IPS DF 4.7 (cell line): ENCODE measurements around the gene PLA2G4E.
A peak's percentile ranks its signal among the peaks of the same experiment; 100 is the strongest.

ENCODE experiments used
- DNase-seq: peaks from one replicate; pipeline ENCODE4 v3.0.0-alpha.2; 2013; ENCODE audit warnings: low spot score; ENCODE audit errors: extremely low read depth

The PLA2G4E gene, protein sequence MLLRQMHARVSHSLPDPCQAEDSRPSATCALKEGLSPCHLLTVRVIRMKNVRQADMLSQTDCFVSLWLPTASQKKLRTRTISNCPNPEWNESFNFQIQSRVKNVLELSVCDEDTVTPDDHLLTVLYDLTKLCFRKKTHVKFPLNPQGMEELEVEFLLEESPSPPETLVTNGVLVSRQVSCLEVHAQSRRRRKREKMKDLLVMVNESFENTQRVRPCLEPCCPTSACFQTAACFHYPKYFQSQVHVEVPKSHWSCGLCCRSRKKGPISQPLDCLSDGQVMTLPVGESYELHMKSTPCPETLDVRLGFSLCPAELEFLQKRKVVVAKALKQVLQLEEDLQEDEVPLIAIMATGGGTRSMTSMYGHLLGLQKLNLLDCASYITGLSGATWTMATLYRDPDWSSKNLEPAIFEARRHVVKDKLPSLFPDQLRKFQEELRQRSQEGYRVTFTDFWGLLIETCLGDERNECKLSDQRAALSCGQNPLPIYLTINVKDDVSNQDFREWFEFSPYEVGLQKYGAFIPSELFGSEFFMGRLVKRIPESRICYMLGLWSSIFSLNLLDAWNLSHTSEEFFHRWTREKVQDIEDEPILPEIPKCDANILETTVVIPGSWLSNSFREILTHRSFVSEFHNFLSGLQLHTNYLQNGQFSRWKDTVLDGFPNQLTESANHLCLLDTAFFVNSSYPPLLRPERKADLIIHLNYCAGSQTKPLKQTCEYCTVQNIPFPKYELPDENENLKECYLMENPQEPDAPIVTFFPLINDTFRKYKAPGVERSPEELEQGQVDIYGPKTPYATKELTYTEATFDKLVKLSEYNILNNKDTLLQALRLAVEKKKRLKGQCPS

DNA sequence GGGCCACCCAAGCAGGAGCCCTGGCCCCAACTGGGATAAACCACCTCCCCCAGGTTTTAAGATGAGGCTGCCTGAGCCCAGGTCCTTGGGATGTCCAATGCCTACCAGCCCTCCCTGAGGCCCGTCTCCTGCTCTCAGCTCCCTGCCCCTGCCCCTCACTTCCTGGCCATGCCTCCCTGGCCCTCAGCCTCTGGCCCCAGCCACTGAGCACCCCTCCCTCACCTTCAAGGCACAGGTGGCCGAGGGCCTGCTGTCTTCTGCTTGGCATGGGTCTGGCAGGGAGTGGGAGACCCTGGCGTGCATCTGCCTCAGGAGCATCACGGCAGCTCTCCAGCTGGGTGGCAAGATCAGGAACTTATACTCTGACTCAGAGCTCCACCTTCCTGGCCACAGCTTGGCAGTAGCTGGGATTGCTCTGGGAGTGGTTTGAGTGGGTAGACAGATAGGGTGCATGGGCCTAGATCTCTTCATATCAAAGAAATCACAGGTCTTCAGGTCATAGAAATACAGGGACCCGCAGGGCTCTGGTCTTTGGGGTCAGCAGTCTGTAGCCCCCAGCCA, at the start of gene PLA2G4E:
PLA2G4E (minus strand) TSS at position 330 of the 561 bp plus-strand sequence; CDS start at position 318, 12 bp downstream.
- no peak for DNase-seq

DNA sequence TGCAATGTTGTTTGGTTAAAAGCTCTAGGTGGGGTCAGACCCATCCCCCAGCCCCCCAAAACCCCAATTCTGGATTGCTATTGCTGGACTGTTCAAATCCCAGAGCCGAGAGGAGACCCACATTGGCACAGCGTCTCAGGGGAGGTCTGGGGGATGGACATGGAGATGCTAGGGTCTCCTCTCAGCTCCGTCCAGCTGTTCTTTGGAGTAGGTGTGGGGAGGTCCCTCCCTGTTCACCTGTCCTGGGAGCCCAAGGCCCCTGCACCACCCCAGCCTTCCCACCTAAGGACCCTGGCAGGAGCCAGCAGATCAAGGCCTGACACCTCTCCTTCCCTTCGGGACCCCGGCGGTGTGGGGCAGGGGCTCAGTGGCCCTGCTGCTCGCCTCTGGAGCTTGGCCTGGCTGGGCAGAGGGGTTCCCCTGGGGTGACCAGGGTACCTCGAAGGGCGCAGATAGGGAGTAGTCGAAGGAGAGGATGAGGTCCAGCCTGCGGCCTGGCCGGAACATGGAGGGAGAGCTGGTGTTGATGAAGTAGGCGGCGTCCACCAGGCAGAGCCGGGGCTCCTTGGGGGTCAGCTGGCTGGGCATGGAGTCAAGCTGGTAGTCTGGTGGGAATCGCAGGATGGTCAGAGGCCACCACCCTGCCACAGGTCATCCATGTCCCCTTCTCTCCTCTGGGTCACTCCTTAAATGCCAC, 49.6 kb upstream of the PLA2G4E start:
- no peak for DNase-seq

DNA sequence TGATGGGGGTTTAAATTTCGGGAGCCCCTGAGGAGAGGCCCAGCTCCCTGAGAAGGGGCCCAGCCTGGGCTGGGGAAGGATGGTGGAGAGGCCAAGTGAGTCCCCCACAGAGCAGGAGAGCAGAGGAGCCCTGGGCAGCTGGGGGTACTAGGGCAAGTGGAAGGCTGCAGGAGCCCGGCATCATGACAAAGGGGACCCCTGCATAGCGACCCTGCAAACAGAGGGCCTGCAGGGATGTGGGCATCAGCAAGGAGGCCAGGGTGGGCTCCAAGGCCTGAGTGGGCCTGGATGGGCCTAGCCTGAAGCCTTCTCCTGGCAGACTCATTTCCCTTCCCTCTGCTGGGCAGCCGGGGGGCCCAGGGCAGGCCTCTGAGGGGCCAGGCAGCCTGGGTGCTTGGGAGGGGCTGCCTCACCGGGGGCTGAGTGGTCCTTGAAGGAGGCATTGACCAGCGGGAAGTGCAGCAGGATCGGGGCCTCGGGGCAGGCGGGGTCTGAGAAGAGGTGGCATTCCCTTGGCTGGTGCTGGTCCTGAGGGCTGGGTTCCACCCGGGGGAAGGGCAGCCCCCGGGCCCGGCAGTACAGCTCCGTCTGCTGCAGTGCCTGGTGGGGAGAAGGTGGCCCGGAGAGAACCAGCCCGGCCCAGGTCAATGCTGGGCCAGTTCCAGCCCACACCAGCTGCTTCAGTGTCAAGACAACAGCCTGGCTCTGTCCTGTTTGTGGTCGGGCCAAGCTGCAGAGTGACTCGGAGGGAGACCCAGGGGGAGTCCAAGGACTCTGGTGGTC, 48.8 kb upstream of the PLA2G4E start:
- no peak for DNase-seq

DNA sequence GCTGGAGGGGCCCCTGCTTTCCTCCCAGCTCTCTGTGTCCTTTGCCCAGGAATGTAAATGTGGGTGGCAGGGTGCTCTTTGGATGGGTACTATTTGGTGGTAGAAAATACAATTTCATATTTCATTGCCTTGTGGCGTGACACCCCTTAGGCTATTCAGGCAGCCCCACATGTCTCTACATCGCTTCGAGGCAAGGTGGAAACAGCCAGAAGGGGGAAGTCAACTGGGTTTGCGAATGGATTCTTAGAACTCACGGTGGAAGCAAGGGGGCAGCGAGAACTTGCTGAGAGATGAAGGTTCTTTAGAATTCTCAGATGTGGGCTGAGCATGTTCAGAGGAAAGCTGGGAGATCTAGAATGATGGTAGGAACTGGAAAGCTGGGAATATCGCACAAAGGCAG, 48.2 kb upstream of the PLA2G4E start:
- DNase-seq, result no peak

DNA sequence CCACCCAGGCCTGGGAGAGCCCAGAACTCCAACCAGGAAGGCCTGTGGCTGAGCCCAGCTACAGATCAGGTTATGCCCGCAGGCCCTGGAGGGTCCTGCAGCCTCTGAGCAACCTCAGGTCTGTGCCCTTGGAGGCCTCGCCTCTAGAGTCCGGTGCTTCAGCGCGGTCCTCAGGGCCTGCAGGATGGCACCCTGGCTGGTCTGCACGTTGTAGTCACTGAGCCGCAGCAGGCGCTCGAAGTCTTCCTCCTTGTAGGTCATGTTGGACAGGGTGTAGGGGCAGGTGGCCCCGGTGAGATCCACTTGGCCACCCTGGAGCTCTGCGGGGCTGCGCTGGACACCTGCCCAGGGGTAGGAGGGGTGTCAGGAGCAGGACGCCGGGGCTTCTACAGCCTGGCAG, 47.8 kb upstream of the PLA2G4E start:
- DNase-seq, result no peak

DNA sequence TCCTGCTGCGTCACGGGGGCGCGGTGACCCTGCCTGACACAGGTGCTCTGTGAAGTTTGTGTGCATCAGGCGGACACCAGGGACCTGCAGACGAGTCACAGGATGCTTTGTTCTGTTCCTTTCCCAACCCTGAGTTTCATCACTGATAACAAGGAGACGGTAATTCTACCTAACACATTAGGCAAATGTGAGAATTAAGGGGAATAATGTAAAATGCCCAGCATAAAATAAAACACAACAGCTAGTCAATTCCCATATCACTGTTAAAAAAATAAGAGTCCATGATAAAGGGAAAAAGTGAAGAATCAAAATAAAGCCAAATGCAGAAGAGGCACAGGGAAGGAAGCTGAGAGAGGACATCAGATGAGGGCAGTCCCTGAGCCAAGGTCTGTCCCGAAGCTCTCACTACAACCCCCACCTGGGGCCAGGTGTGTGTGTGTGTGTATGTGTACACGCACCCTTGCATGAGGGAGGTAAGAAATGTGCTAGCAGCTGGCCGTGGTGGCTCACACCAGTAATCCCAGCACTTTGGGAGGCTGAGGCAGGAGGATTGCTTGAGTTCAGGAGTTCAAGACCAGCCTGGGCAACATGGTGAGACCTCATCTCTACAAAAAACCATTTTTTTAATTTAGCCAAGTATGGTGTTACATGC, 46.0 kb upstream of the PLA2G4E start:
- DNase-seq, result no peak

DNA sequence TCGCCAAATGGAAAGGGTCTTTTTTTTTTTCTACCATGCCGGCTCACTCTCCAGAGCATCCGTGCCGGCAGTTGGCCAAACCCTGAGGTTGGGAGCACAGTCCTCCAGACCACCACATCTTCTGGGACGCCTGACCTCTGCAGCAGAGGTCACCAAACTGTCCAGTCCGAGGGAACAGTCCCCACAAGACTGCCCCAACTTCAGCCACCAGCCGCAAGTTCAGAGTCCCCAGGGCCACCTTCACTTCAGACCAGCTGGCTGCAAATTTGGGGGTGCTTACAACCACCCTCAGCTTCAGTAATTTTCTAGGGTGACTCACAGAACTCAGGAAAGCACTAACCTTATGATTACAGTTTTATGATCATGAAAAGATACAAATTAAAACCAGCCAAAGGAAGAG, 44.6 kb upstream of the PLA2G4E start:
- no peak for DNase-seq

DNA sequence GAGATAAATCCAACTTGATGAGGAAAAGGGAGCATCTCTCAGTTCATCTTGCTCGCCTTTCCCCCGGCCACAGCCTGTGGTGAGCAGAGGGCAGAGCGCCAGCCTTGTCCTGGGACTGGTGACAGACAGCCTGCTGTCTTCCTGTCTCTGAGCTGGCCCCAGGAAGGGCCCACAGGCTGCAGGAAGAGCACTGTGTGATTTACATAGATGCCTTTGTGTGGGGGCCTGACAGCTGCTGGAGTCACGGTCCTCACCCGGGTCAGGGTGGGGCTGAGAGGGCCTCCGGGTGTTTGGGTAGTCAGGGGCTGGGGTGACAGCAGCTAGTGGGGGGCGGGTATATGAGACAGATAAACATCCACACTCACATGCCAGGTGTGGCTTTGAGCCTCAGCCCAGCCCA, 44.2 kb upstream of the PLA2G4E start:
- no peak for DNase-seq

DNA sequence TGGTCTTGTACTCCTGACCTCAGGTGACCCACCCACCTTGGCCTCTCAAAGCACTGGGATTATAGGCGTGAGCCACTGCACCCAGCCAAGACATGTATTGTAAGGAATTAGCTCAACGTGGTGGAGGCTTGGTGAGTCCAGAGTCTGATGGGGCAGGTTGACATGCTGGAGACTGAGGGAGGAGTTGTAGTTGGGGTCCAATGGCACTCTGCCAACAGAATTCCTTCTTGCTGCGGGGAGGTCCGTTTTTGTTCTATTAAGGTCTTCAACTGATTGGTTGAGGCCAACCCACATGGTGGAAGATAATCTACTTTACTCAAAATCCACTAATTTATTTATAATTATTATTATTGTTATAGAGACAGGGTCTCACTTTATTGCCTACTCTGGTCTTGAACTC, 43.4 kb upstream of the PLA2G4E start:
- DNase-seq, result no peak

DNA sequence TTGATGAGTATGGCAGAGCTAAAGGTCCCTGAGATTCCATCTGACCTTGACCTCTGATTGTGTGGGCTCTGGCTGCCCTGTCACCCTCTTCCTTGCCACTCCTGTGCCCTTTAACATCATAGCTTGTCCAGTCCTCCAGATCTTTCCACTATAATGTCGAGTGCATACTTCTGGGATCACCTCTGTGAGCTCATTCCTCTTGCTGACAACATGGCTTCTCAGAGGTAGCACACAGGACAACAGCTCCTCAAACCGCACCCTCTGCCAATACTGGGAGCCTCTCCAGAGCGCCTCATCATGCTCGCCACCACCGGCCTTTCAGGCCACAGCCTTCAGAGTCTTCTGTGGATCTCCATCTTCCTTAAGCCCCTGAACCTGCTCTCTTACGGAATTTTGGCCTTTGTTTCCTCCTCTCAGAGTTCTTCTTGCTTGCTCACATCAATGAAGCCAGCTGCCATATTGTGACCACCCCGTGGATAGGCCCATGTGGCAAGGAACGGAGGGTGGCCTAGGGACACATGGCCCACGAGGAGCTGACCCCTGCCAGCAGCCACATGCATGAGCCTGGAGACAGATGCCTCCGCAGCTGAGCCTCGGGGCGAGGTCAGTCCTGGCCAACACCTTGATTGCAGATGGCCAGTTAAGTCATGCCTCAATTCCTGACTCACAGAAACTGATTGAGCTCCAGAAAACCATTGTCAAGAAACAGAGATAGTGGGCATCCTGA, 42.4 kb upstream of the PLA2G4E start:
- no peak for DNase-seq

DNA sequence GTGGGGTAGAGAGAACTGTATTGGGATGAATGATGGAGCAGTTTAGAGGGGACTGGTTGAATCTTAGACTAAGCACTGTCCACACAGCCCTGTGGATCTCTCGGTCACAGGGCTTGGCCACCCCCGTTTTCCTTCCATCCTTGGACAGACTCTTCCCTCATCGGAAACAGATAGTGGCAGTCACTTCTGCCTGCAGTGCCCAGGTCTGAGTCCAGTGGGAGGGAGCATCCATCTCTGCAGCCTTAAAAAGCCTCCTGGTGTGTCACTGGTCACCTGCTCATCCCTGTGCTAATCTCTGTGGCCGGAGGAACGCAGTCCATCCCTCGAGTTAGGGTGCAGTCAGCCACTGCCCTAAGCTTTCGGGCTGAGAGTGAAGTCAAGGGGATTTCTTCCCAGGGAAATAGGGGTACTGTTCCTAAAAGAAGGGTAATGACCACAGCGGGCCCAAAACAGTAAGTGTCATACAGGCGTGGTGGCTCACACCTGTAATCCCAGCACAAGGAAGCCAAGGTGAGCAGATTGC, 41.5 kb upstream of the PLA2G4E start:
- DNase-seq, result no peak

DNA sequence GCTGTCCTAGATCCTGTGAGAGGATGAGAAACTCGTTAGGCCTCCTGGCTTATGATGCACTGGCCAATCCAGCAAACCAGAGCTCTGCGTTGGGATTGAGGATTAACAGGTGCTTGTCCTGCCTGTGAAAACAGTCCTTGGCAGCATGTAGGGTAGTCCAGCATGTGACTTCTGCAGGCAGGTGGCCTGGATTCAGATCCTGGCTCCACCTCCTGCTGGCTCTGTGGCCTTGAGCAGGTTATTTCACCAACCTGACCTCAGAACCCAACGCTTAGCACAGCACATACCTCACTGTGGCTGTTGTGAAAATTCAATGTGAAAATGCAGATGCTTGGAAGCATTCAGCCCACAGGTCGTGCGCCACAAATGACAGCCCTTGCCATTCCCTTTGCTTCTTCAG, 40.0 kb upstream of the PLA2G4E start:
- DNase-seq, result no peak

DNA sequence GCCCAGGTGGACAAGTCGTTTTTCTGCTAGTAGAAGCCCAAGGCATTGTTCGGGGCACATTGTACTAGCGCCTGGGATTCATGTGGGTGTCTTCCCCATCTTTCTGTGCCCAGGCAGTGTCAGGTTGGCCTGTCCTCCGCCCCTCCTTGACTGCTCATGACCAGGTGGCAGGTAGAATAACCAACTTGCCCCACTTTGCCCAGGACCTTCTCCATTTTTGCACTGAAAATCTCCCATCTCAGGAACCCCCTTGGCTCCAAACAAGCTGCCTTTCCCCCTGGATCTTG, 39.6 kb upstream of the PLA2G4E start:
- DNase-seq, result no peak

DNA sequence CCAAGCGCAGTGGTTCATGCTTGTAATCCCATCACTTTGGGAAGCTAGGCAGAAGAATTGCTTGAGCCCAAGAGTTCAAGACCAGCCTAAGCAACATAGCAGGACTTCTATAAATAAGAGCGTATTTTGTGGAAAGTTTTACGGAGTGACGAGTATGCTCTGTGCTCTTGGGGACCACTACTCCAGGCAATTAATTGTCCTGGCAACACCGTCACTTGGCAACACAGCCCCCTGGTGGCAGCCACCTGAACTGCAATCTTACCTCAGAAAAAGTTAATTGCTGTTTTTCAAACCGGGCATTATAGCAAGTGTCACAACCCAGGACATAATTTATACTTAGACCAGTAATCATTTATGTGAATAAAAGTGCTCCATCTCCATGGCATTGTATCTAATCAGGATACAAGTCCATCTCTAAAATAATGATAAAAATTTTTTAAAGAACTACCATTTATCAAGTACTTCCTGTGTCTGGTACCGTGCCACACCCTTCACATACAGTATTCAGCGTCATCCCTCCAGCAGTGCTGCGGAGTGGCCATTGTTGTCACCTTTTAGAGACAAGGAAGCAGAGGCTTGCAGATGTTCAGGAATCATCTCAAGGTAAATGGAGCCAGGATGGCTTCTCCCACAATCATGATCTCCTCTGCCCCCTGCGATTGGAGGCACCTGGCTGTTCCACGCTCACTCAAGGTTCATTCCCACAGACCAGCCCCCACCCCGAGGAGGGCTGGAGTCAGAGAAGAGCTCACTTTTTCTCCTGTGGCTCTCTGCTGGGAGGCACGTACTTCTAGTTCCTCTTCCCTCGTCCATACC, 39.0 kb upstream of the PLA2G4E start:
- no peak for DNase-seq

DNA sequence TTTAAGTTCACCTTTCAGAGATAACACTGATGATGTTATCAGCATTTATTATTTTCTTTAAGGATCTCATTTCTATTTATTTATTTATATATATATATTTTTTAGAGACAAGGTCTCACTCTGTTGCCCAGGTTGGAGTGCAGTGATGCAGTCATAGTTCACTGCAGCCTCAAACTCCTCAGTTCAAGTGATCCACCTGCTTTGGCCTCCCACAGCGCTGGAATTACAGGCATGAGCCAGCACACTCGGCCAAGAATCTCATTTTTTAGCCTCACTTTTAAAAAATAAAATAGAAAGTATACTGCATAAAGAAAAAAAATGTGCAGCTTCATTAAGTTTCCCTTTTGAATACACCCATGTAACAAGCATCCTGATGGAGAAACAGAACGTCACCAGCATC, 37.9 kb upstream of the PLA2G4E start:
- no peak for DNase-seq

DNA sequence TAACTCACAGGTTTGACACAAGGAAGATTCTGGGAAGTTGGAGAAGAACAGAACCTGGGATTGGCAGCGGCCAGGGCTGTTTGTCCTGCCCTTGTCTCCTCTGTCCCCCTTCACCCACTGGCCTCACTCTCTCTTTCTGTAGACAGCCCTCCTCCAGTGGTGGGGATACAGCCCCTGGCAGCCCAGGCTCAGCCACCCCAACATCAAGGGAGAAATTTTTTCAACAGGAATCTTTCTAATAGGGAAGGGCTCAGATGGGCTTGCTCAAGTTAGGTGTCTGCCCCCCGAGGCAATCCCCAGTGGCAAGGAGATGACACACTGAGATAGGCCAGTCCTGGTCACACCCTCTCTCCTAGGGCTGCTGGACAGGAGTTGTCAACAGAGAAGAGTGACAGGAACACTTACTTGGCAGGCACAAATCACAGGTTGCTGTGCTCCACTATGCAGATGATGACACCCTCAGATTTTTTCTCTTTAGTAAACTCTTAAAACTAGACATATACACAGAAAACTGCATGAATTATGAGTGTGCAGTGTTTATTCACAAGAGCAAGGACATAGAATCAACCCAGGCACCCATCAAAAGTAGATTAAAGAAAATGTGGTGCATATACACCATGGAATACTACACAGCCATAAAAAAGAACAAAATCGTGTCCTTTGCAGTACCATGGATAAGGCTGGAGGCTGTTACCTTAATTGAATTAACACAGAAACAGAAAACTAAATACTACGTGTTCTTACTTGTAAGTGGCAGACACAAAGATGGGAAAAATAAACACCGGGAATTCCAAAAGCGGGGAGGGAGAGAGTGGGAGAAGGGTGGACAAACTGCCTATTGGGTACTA, 37.2 kb upstream of the PLA2G4E start:
- no peak for DNase-seq

DNA sequence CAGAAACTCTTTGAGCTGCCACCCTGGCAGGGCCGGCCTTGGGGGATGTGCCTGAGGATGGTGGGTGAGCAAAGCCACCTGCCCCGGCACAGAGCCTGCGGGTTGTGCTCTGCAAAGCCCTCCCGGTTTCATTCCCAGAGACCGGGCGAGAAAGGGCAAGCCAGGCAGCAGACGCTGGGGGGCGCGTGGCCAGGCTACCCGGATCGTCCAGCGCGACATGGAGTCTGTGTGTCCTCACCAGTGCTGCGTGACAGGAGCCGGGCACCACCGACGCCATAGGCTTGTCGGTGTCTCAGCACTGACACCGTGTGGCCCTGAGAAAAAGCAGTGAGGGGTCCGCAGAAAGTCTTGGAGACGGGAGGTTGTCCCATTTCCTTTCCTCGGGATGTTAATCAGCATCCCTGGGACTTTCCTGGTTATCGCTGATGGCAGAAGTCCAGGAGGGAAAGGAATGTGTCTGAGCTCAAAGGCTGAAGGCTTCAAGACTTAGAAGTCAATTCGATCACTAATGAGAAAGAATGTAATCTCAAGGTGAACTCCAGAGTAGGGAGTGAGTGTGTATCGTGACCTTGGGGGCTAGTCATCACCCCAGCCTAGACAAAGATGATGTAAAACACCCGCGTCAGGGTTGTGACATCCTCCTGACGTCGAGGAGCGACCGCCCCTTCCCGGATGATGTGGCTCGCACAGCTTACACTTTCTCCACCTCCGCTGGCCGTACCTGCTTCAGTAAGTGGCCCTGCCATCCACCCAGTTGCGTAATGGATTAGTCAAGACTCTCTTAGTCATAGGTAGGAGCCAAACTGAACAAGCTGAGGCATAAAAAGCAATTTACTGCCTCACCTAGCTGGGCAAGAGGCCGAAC, 36.3 kb upstream of the PLA2G4E start:
- peak; percentile 66 for DNase-seq
